Aorta (tissue), 5 donors: ENCODE results near the gene SEMA3E. TPM values are rescaled to one million over a fixed set of nuclear protein-coding genes. Genes with fewer than 3 reads are reported as not detected.
"Not testable (repeated sequence)": the region's sequence is repeated elsewhere in the genome, so short reads cannot be mapped to it uniquely, and the experiment has no call there.

Source experiments
- ATAC-seq: fragments of 200-7000 bp; cut with Tn5 transposase; one replicate; pipeline ENCODE4 v1.9.1; 2022; ENCODE audit warnings: moderate library complexity; ENCODE audit not compliant: low FRiP score
- DNase-seq, 2 donors: peaks; one replicate each; pipeline ENCODE4 v3.0.0-alpha.2; 2020
- H3K27ac ChIP-seq, 2 donors: one replicate each; pipeline ENCODE4 v1.5.1; 2013; ENCODE audit warnings: low read length in 2 of 2, mild to moderate bottlenecking in 2 of 2, moderate library complexity in 2 of 2, control low read depth in 1 of 2, inconsistent platforms in 1 of 2, low read depth in 1 of 2
- H3K27me3 ChIP-seq, 2 donors: one replicate each; pipeline ENCODE4 v1.6.1; 2013; ENCODE audit warnings: control low read depth in 1 of 2, low read length in 1 of 2, mild to moderate bottlenecking in 1 of 2, moderate library complexity in 1 of 2; ENCODE audit not compliant: insufficient read depth in 2 of 2, control insufficient read depth in 1 of 2
- H3K36me3 ChIP-seq, 2 donors: one replicate each; pipeline ENCODE4 v1.6.1; 2013; ENCODE audit warnings: control low read depth in 1 of 2, low read length in 1 of 2, mild to moderate bottlenecking in 1 of 2; ENCODE audit not compliant: insufficient read depth in 2 of 2, control insufficient read depth in 1 of 2
- H3K4me1 ChIP-seq, 2 donors: one replicate each; pipeline ENCODE4 v1.6.1; 2013; ENCODE audit warnings: low read length in 2 of 2, control low read depth in 1 of 2, mild to moderate bottlenecking in 1 of 2, moderate library complexity in 1 of 2; ENCODE audit not compliant: insufficient read depth in 2 of 2, control insufficient read depth in 1 of 2
- H3K4me3 ChIP-seq, 2 donors: one replicate each; pipeline ENCODE4 v1.5.1; 2013; ENCODE audit warnings: low read length in 2 of 2, control low read depth in 1 of 2, mild to moderate bottlenecking in 1 of 2
- H3K9me3 ChIP-seq: one replicate; pipeline ENCODE4 v1.6.1; 2013; ENCODE audit warnings: mild to moderate bottlenecking, low read length; ENCODE audit not compliant: control insufficient read depth
- WGBS, 2 donors: extraction: QIAGEN DNeasy Blood & Tissue Kit; methylation state at CpG; one replicate each; pipeline ENCODE4 v1.1.7; 2013; 5-methylcytosine and 5-hydroxymethylcytosine counted together
- intact Hi-C, 2 donors: fragments of 100-400 bp; cut with DNase I; formaldehyde crosslinking; loops; one replicate each; pipeline versions ENCODE4 v1.14.2 to v1.15.0; 2022
- polyA plus RNA-seq, 2 donors: library from polyadenylated mRNA; stranded (reverse); fragments of 200-250 nt; gene quantifications; one replicate each; pipeline ENCODE4 v1.2.3, GENCODE V29; 2013
- total RNA-seq, 2 donors: library from RNA; stranded (reverse); fragmentation: NEBNext Ultra II Directional; extraction: Animal tissue kit (Norgen Biotek cat#: 25700); gene quantifications; one replicate each; pipeline ENCODE4 v1.2.1, GENCODE V29; 2021
- donor health status: healthy with polysubstance abuse.
- donor health status: Bipolar disorder and iron deficiency.
- donor health status: DM: no; HTN: no; CAD: no.
- donor health status: DM: no; HTN: no; CAD: no.
- donor health status: DM: yes; HTN: yes; CAD: no.

SEMA3E gene
- total and polyA plus RNA-seq, 4 donors: 0.38 to 35.0 (median 5.5) TPM

DNA sequence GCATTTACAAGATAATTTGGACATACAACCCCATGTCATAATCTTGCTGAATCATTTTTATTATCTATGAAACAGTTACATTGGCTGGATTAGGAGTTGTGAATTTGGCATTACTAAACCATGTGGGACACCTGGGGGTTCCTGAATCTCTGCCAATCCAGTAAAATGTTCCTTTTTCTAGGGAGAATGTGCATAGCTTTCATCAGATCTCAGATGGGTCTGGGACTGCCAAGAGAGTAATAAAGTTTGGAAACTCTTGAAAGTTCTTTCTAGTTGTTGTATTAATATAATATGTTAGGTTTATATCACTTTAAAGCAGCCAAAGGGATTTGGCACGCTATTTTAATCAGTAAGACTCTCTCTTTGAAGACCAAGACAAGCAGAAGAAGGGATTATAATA lies 62.7 kb downstream of the SEMA3E start:
- no peak for DNase-seq
- intact Hi-C loops: no loop called here
- H3K36me3 ChIP-seq: no peaks in the 10 kb centered on the region
- H3K27me3 ChIP-seq: no peaks in the 10 kb centered on the region
- H3K27ac ChIP-seq: no peak overlapping the region
- no peak overlapping the region for H3K4me3 ChIP-seq
- no peaks in the 10 kb centered on the region for H3K4me1 ChIP-seq
- ATAC-seq: no peak
- no peaks in the 10 kb centered on the region for H3K9me3 ChIP-seq
- WGBS, 2 donors: 59 to 65% methylated on average over 1 of the region's 1 CpG

DNA sequence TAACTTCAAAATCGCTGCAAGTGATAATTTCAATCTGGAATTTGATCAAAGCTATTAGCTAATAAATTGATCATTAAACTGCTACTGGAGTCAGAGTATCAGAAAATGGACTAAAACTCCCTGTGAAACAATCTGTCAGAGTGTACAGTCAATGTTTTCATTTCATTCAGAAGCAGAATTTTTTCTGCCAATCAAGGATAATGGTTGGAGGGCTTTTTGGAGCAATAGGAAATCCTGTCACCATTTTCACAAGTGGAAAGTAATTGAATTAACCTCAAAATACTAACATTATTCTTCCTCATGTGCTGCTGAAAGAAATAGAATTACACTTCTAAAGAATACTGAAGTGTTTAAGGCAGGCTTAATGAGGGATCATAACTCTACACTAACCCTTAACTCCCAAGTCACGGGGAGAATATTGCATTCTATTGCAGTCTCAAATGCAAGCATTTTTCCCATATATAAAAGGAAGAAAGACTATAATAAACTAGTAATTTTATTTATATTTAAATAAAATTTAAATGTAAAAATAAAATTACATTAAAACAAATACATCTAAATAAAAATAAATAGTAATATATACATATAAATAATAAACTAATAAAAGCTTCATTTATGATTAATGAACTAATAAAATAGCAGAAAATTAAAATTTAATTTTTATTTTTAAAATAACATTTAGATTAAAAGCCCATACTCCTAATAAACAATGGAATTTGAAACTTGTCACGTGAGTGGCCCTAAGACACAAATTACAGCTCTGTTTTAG lies 67.1 kb downstream of the SEMA3E start:
- intact Hi-C loops: no loop called here
- DNase-seq (no peak), ATAC-seq (no peak)
- Histone ChIP-seq H3K36me3 (no peaks in the 10 kb centered on the region), H3K9me3 (no peaks in the 10 kb centered on the region), H3K4me1 (no peaks in the 10 kb centered on the region), H3K27ac (no peak overlapping the region), H3K27me3 (no peaks in the 10 kb centered on the region), H3K4me3 (no peak overlapping the region)
- WGBS, 2 donors: 58 to 75% methylated on average over 3 of the region's 3 CpGs

DNA sequence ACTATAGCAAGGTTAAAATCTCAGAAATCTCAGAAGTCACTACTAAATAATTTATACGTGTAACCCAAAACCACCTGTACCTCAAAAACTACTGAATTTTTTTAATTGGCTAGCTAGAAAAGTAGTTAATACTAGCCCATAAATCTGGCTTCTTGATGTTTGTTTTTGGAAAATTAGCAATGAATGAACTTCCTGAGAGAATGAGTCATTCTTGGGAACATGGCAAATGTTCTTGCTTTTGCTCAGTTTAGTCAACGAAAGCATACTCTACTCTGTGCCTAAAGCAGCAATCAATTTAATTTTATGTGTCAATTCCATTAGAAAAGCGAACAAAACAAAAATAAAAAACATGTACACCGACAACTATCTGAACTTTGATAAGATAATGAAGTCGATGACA lies 69.2 kb downstream of the SEMA3E start:
- no peaks in the 10 kb centered on the region for H3K27me3 ChIP-seq
- no peak overlapping the region for H3K4me3 ChIP-seq
- intact Hi-C loops: no loop called here
- H3K4me1 ChIP-seq: no peaks in the 10 kb centered on the region
- H3K27ac ChIP-seq: no peak overlapping the region
- H3K36me3 ChIP-seq: no peaks in the 10 kb centered on the region
- DNase-seq (no peak), ATAC-seq (no peak)
- no peaks in the 10 kb centered on the region for H3K9me3 ChIP-seq
- 52 to 61% methylated on average over 5 of the region's 5 CpGs for WGBS, 2 donors

DNA sequence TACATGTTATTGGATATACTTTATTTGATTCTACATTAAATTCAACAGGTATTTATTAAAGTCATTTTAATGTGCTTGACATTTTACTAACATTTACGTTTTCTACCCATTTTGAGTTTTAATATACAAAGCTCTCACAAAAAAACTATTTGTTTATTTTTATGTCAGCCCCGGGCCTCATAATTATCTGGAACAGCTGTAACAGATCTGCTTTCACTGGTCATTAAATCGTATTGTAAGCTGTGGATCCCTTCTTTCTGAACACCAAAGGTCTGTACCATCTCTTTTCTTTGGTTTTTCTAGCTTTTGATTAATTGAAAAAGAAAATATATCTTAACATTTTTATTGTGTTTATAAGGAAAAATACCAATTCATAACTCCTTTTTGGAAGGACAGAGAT lies 73.5 kb downstream of the SEMA3E start:
- Histone ChIP-seq H3K4me3 (no peak overlapping the region), H3K27me3 (no peaks in the 10 kb centered on the region), H3K9me3 (no peaks in the 10 kb centered on the region), H3K4me1 (no peaks in the 10 kb centered on the region), H3K36me3 (no peaks in the 10 kb centered on the region), H3K27ac (no peak overlapping the region)
- intact Hi-C loops: no loop called here
- WGBS, 2 donors: 37 to 45% methylated on average over 3 of the region's 3 CpGs
- DNase-seq (no peak), ATAC-seq (no peak)

DNA sequence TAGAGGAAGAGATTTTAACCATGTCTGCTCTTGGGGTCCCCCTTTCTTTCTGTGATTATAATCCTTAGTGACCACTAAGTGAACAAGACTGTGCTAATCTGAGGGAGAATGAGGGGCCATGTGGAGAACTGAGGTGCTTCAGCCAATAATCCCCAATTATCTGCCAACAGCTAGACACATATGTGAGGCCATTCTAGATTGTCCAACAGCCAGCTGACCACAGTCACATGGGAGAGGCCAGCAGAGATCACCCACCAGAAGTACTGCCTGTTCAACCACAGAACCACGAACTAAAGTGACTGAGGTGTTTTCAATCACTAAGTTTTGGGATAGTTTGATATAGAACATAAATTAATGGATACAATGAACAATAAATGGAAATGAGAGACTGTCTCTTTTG lies 74.3 kb downstream of the SEMA3E start:
- ATAC-seq (no peak), DNase-seq (no peak)
- Histone ChIP-seq H3K4me1 (no peaks in the 10 kb centered on the region), H3K4me3 (no peak overlapping the region), H3K27ac (no peak overlapping the region), H3K27me3 (no peaks in the 10 kb centered on the region), H3K36me3 (no peaks in the 10 kb centered on the region), H3K9me3 (no peaks in the 10 kb centered on the region)
- WGBS, 2 donors: 70 to 79% methylated on average over 1 of the region's 1 CpG
- intact Hi-C loops: no loop called here

DNA sequence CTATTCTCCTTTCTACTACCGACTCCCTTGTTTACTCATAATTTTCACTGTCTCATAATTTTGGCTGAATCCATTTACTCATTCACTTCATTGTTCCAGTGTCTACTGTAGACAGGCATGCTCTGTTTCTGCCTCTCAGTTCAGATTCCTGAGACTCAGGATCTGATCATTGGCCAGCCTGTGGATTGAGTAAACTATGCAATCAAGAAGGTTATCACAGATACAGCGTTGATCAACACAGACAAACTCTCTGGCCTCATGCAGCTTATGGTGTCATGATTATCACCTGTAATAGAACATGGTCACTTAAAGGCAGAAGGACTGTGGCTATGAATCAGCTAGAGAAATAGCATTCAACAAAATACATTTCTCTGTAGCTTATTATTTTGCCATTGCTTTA lies 86.0 kb downstream of the SEMA3E start:
- no peaks in the 10 kb centered on the region for H3K9me3 ChIP-seq
- no peaks in the 10 kb centered on the region for H3K4me1 ChIP-seq
- WGBS, 2 donors: 77 to 82% methylated on average over 2 of the region's 2 CpGs
- H3K36me3 ChIP-seq: no peaks in the 10 kb centered on the region
- H3K4me3 ChIP-seq: no peak overlapping the region
- intact Hi-C loops: no loop called here
- DNase-seq (no peak), ATAC-seq (no peak)
- no peaks in the 10 kb centered on the region for H3K27me3 ChIP-seq
- H3K27ac ChIP-seq: no peak overlapping the region

DNA sequence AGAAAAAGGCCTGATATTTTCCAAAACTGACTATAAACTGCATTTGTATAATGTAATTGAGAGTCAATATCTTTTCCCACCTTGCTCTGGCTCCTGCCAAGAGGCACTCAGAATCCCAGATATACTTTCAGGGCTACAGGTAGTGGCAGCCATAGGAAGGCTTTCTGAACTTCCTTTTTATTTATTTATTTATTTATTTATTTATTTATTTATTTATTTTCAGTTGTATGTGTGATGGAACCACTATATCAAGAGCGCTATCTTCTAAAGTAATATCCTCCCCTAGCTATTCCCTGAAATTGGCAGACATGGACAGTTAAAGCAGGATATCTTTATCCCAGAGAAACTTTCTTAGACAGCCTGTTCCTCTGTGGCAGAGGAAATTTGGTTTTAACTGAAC lies 86.7 kb downstream of the SEMA3E start:
- intact Hi-C loops: no loop called here
- H3K9me3 ChIP-seq: no peaks in the 10 kb centered on the region
- H3K4me3 ChIP-seq: no peak overlapping the region
- WGBS, 2 donors: 94 to 97% methylated on average over 1 of the region's 1 CpG
- no peak for ATAC-seq
- H3K27me3 ChIP-seq: no peaks in the 10 kb centered on the region
- DNase-seq: no peak
- no peak overlapping the region for H3K27ac ChIP-seq
- no peaks in the 10 kb centered on the region for H3K4me1 ChIP-seq
- H3K36me3 ChIP-seq: no peaks in the 10 kb centered on the region

DNA sequence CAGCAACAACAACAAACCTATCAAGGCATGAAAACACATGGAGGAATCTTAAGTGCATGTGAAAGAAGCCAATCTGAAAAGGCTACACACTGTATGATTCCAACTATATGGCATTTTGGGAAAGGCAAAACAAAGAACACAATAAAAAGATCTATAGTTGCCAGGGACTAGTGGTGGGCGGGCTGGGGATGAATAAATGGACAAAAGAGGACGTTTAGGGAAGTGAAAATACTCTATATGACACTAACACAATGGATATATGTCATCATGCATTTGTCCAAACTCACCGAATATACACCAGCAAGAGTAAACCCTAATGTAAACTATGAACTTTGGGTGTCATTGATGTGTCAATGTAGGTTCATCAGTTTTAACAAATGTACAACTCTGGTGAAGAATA lies 89.1 kb downstream of the SEMA3E start:
- no peak for DNase-seq
- Histone ChIP-seq H3K4me3 (no peak overlapping the region), H3K27ac (no peak overlapping the region), H3K9me3 (no peaks in the 10 kb centered on the region), H3K36me3 (no peaks in the 10 kb centered on the region), H3K27me3 (no peaks in the 10 kb centered on the region), H3K4me1 (no peaks in the 10 kb centered on the region)
- ATAC-seq: no peak
- intact Hi-C loops: no loop called here
- WGBS, 2 donors: 65 to 66% methylated on average over 3 of the region's 3 CpGs

DNA sequence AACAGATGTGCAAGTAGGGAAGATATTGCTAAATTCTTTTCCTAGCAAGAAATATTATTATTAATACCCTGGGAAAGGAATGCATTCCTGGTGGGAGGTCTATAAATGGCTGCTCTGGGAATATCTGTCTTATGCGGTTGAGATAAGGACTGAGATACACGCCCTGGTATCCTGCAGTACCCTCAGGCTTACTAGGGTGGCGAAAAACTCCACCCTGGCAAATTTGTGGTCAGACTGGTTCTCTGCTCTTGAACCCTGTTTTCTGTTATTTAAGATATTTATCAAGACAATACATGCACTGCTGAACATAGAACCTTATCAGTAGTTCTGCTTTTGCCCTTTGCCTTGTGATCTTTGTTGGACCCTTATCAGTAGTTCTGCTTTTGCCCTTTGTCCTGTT lies 96.4 kb downstream of the SEMA3E start:
- H3K4me3 ChIP-seq, intact Hi-C loops, H3K36me3 ChIP-seq, DNase-seq, H3K27me3 ChIP-seq, H3K27ac ChIP-seq, H3K4me1 ChIP-seq, ATAC-seq, H3K9me3 ChIP-seq: not testable (repeated sequence)
- 36 to 46% methylated on average over 3 of the region's 3 CpGs for WGBS, 2 donors
